Epithelial cell of umbilical artery (primary cell): ENCODE results near the gene MPPED2. TPM values are rescaled to one million over a fixed set of nuclear protein-coding genes. Genes with fewer than 3 reads are reported as not detected.

ENCODE experiments used
- total RNA-seq: library from RNA; depleted of rRNA; stranded (reverse); fragments of >200 nt; gene quantifications from 2 replicates; pipeline ENCODE4 v1.2.3, GENCODE V29; 2014

MPPED2 gene, protein sequence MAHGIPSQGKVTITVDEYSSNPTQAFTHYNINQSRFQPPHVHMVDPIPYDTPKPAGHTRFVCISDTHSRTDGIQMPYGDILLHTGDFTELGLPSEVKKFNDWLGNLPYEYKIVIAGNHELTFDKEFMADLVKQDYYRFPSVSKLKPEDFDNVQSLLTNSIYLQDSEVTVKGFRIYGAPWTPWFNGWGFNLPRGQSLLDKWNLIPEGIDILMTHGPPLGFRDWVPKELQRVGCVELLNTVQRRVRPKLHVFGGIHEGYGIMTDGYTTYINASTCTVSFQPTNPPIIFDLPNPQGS
- 0.32 TPM in 1 of 2 replicates, not detected in the other for total RNA-seq

DNA sequence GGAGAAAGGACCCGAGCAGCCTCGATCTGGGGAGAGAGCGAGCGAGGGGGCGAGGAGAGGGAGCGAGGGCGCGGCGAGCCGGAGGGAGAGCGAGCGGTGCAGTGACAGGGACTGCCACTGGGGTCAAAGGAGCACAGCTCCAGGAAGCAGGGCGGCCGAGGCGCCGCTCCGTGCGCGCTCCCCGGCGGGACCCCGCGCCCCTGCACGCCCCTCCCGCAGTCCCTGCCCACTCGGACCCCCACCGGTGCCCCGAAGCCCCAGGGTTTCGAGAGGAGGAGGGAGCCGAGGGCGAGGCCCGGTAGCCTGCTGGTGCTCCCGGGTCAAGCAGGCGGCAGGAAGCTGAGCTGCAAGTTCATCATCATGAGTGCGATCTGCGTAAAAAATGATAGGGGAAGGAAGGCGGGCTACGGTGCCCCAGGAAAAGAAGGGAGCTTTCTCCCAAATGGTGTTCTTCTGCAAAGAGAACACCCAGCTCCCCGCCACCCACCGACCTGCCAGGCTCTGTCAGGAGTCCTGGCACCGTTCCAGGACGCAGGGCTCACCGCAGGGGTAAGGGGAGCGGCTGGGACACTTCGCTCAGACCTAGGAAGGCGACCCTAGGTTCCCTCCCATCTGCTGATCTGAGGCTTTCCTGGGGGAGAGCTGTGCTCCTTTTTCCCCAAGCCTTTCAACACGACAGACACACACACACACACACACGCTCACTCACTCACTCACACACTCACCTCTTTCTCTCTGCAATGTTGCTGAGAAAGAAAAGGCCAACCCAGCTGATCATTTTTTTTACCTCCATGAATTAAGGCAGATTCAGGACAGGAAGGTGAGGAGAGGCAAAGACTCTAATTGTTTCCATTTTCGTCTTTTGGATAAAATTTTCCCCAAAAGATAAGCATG is at the start of gene MPPED2:
MPPED2 (minus strand) TSS at position 103 of the 894 bp plus-strand sequence. CDS start 5,980 bp downstream, outside the sequence.

